ENCODE measurements around the gene HOXD10.

HOXD10 gene

DNA sequence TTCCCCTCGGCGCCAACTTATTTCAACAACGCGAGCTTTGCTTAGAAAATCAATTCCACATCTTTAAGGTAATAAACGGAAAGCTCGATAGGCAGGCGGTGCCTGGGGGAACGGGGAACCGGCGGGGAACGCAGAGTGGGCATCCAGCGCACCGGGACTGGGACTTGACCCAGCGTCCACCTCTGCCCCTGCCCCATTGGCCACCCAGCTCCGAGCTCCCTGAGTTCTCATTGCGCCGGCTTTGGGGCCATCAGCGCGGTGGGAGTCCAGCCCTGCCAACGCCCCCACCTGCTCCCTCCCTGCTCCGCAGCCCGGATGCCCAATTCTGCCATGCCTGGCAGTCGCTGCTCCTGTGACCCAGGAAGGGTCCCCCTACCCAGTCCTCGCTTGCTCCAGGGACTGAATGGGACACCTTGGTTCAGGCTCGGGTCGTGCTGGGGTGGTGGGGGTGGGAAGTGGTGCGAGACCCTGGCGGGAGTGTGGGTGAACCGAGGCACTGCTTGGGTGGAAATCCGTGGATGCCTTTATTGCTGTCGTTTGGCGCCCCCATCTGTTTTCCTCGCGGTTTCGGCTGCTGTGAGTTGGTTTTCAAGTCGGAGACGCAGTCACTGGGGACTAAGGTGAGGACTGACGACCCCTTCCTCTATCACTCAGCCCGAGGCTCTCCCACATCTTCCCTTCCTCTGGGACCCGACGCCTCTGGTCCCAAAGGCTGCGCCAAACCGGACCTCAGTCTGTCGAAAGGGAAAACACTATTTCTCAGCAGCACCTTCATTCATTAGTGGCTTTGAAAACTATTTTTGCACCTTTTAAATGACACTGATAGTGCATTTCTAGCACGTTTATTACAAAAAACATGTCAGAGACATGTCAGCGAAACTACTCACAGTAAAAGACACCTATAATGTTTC is 30.5 kb upstream of the HOXD10 start:
- TF ChIP-seq RAD21 (IDR thresholded peaks at IDR 0.05; ENCODE audit: low read depth) (peak; percentile 61), CEBPB (IDR thresholded peaks at IDR 0.05) (no peak)

- TF ChIP-seq FOXM1 (IDR thresholded peaks at IDR 0.05; ENCODE audit: borderline replicate concordance, low read depth) (no peak), NFIC (IDR thresholded peaks at IDR 0.05) (no peak), RAD21 (IDR thresholded peaks at IDR 0.05; ENCODE audit: low read depth) (no peak), YY1 (IDR thresholded peaks at IDR 0.05; ENCODE audit: low read depth) (no peak), EGR1 (IDR thresholded peaks at IDR 0.05) (no peak), TAF1 (IDR thresholded peaks at IDR 0.05; ENCODE audit: low read depth) (no peak), ZBTB7A (IDR thresholded peaks at IDR 0.05; ENCODE audit: low read depth) (no peak), TCF12 (IDR thresholded peaks at IDR 0.05; ENCODE audit: low read depth) (no peak), CEBPB (IDR thresholded peaks at IDR 0.05) (no peak), TEAD4 (IDR thresholded peaks at IDR 0.05) (no peak), REST (IDR thresholded peaks at IDR 0.05; ENCODE audit: low read depth) (no peak)
- TF ChIP-seq, protein P1, sequence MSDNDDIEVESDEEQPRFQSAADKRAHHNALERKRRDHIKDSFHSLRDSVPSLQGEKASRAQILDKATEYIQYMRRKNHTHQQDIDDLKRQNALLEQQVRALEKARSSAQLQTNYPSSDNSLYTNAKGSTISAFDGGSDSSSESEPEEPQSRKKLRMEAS (IDR thresholded peaks at IDR 0.05) = no peak
Observed at GRCh38 chr2:176087330-176088047, 29.1 kb upstream of the HOXD10 start.

DNA sequence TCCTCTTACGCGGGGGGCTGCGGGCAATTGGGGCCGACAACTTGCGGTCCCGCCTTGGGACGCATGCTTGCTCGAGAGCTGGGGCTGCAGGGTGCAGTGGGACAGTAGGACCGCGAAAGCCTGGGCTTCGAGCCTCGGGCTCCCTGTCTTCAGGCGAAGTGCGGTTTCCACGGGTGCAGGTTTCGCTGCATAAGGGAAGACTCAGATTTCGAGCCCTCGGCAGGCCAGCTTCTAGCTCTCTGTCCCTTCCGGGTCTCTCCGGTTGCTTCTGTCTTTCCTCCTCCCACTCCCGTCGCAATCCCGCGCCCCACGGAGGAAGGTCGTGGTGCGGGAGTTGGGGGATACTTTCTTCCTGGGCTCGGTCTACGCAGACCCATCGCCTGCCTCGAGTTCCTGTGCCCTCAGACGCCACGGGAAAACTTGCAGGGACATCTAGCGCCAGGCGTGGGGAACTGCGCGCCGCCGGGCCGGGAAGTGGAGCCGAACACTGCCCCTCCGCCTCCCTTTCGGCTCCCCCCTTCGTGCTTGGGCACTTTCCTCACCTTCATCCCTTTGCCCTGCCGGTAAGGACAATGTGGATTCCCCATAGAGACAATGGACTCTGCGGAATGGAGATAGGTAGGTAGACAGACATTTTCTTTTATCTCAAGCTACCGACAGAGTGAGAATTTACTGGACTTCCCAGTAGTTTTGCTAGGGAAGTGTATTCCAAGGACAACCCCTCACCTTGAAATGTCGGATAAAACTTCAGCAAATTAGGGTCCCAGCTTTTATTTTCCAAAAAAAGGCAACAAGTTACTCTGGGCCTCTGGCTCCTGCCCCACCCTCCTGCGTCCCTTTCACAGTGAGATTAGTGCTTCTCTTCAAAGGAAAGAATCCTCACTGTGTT is 28.3 kb upstream of the HOXD10 start:
- TF ChIP-seq RAD21 (IDR thresholded peaks at IDR 0.05; ENCODE audit: low read depth) (peak; percentile 65), CREB1 (IDR thresholded peaks at IDR 0.05; ENCODE audit: low read depth) (no peak)

DNA sequence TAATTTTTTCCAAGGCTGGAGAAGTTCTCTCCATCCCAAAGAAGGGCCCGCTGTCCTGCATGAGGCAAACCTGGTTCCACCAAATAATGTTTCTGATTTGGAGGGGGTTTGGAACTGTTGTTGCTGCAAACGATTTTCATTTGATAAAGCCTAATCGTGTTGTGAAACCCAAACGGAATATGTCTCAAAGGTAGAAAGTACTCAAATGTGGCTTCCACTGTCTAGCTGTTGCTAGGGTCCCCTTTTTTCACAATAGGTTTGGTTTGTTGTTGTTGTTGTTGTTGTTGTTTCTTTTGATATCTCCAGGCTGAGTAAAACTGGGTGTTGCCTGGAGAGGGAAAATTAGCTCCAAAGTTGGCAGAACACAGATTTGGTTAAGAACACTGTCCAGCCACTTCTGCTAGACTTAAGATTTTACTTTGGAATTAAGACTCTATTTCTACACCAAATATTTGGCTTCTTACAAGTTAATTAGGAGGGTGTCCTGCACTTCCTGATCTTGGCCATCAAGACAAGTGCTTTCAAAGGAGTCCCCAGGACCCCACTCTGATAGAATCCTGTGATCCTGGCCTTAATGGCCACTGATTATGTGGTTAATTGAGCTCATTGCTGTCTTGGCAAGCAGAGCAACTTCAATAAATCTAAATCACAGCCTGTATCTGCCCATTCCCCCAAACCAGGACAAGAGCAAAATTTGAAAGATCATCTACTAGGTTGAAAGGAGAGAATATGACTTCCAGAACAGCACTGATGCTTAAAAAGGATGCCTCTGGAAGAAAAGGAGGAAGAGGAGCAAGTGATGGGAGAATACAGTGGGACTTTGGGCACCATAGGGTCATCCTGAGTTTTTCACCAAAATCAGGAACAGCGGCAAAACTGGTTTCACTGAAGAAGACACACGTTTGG is 27.4 kb upstream of the HOXD10 start:
- no peak for TF ChIP-seq CREB1 (IDR thresholded peaks at IDR 0.05; ENCODE audit: low read depth)
- TF ChIP-seq YY1 (IDR thresholded peaks at IDR 0.05; ENCODE audit: low read depth) = no peak
- no peak for TF ChIP-seq TAF1 (IDR thresholded peaks at IDR 0.05; ENCODE audit: low read depth)
- TF ChIP-seq TEAD4 (IDR thresholded peaks at IDR 0.05) = no peak
- no peak for TF ChIP-seq RAD21 (IDR thresholded peaks at IDR 0.05; ENCODE audit: low read depth)
- TF ChIP-seq EGR1 (IDR thresholded peaks at IDR 0.05) = no peak
- TF ChIP-seq TCF12 (IDR thresholded peaks at IDR 0.05; ENCODE audit: low read depth) = no peak
- TF ChIP-seq FOXM1 (IDR thresholded peaks at IDR 0.05; ENCODE audit: borderline replicate concordance, low read depth) = no peak
- TF ChIP-seq, protein P1 (IDR thresholded peaks at IDR 0.05) = no peak
- no peak for TF ChIP-seq NFIC (IDR thresholded peaks at IDR 0.05)
- TF ChIP-seq EP300 (IDR thresholded peaks at IDR 0.05; ENCODE audit: borderline replicate concordance) = no peak
- no peak for TF ChIP-seq USF1 (IDR thresholded peaks at IDR 0.05)
- no peak for TF ChIP-seq ZBTB7A (IDR thresholded peaks at IDR 0.05; ENCODE audit: low read depth)
- TF ChIP-seq REST (IDR thresholded peaks at IDR 0.05; ENCODE audit: low read depth) = no peak
- no peak for TF ChIP-seq CEBPB (IDR thresholded peaks at IDR 0.05)
